ENCODE data around the gene COQ8A. TPM values are rescaled to one million over a fixed set of nuclear protein-coding genes. Genes with fewer than 3 reads are reported as not detected.

COQ8A gene
- total RNA-seq = 10 to 100 TPM; 53.2 to 94.0 (median 80.8) TPM

DNA sequence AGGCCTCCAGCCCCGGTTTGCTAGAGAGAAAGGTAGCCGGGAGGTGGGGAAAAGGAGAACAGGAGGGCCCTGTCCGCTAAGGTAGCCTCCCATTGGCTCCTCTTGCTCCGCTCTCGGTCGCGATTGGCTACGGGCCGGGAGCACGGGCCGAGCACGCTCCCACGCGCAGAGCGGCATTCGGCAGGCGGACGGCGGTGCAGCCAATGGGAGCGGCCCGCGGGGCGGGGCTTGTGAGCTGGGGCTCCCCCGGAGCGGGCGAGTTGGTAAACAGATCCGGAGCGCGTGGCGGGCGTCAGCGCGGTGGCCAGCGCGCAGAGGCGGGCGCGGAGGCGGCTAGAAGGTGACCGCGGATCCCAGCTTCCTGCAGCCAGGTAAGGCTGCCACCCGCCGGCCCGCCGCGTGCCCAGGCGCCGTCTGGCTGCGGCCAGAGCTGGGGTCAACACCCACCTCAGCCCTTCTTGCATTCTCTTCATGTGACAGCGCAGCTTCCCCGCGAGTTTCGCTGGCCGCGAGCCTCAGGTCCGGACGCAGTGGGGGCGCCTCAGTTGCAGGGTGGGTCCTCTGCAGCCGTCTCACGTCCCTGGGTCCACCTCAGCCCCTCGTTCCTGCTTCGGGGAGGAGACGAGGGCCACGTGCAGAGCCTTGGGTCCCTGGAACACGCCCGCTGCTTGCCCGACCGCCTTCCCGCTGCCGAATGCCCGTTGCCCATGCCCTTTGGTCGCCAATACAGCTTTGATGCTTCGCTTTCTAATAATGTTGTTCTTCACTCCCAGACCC, at the start of gene COQ8A:
Gene COQ8A (plus strand): TSS at position 266 of the 777 bp plus-strand sequence. CDS start 21,092 bp downstream, outside the sequence.
- Histone ChIP-seq H3K9me3 (peaks cover 0 to 4% (median 0%) of the 10 kb centered on the region in 3 donors), H3K4me1 (peaks cover 6 to 61% (median 33%) of the 10 kb centered on the region in 3 donors), H3K4me3 (peak within 1 kb of the TSS; percentile 59 to 74), H3K27ac (peak within 1 kb of the TSS; percentile 96 to 99 (median 98)), H3K27me3 (no peaks in the 10 kb centered on the region), H3K36me3 (no peaks in the 10 kb centered on the region)
- peak in 1 of 2 donors; percentile 19 for TF ChIP-seq POLR2A (IDR thresholded peaks at IDR 0.05)
- TF ChIP-seq, protein P1, sequence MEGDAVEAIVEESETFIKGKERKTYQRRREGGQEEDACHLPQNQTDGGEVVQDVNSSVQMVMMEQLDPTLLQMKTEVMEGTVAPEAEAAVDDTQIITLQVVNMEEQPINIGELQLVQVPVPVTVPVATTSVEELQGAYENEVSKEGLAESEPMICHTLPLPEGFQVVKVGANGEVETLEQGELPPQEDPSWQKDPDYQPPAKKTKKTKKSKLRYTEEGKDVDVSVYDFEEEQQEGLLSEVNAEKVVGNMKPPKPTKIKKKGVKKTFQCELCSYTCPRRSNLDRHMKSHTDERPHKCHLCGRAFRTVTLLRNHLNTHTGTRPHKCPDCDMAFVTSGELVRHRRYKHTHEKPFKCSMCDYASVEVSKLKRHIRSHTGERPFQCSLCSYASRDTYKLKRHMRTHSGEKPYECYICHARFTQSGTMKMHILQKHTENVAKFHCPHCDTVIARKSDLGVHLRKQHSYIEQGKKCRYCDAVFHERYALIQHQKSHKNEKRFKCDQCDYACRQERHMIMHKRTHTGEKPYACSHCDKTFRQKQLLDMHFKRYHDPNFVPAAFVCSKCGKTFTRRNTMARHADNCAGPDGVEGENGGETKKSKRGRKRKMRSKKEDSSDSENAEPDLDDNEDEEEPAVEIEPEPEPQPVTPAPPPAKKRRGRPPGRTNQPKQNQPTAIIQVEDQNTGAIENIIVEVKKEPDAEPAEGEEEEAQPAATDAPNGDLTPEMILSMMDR (IDR thresholded peaks at IDR 0.05) = peak in 1 of 4 experiments; percentile 3
- no peak for TF ChIP-seq POLR2AphosphoS5 (IDR thresholded peaks at IDR 0.05)
- WGBS, 2 donors (ENCODE audit: low coverage in 1 of 2) = 2% methylated on average over 12 of the region's 73 CpGs; no CpG with 5 or more reads in 1 of the 2 donors
- peak; percentile 98 for ATAC-seq

DNA sequence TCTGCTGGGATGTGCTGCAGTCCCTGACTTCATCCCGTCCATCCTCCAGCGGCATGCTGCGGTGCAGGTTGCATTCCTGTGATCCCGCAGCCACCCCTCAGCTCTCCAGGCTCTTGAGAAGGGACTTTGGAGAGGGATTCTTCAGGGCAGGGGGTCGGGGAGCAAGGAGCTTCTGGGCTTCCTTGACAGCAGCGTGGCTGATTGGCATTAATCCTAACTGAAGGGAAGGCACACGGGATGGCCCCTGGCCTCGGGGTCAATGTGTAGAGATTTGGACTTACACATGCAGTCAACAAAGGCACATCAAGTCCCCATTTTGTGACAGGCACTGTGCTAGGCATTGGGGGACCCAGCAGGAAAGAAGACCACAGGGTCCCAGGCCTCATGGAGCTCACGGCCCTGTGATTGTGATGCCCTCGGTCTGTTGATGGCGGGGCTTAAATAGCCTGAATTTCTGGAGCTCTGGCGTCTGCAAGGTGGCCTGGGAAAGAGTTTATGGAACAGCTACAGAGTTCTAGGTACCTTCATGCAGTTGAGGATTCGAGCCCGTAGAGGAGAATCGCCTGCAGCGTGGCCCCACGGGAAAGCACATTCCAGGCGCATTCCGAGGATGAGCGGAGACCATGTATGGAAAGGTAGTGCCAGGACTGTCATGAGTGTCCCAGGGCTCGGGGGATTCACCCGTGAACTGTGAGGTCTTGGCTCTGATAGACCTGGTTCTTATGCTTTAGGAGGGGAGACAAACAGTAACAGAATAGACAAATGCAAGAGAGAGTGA, 49.6 kb upstream of the COQ8A start:
- Histone ChIP-seq H3K4me3 (no peak overlapping the region), H3K36me3 (peaks cover 0 to 100% of the 10 kb centered on the region in 2 donors), H3K27ac (no peak overlapping the region), H3K4me1 (peaks cover 0 to under 1% (median 0%) of the 10 kb centered on the region in 3 donors), H3K9me3 (no peaks in the 10 kb centered on the region), H3K27me3 (no peaks in the 10 kb centered on the region)
- TF ChIP-seq EP300 (IDR thresholded peaks at IDR 0.05) (no peak), POLR2AphosphoS5 (IDR thresholded peaks at IDR 0.05) (no peak), POLR2A (IDR thresholded peaks at IDR 0.05) (no peak)
- TF ChIP-seq, protein P1 (IDR thresholded peaks at IDR 0.05) = no peak
- no peak for ATAC-seq
- WGBS, 2 donors (ENCODE audit: low coverage in 1 of 2) = 77 to 83% methylated on average over 4 to 13 of the region's 22 CpGs

DNA sequence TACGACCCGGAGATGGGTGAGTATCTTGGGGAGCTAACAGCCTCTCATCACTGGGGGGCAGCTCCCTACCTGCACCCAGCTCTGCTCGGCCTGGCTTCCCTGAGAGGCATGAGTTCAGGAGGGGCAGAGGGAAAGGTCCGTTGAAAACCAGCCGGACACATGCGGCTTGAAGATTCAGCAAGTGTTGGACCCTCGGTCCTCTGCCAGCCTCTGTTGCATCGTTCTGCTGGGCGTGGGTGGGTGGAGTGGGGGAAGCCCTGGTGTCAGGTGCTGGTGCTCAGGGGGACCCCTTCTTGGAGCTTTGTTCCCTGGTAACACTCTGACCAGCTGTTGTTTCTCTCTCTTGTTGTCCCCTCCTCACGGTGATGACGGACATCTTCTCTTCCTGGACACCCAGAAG, 48.7 kb upstream of the COQ8A start:
- TF ChIP-seq POLR2AphosphoS5 (IDR thresholded peaks at IDR 0.05) (no peak), POLR2A (IDR thresholded peaks at IDR 0.05) (no peak)
- H3K27me3 ChIP-seq = no peaks in the 10 kb centered on the region
- H3K4me1 ChIP-seq = no peaks in the 10 kb centered on the region
- no peaks in the 10 kb centered on the region for H3K9me3 ChIP-seq
- H3K4me3 ChIP-seq = no peak overlapping the region
- WGBS, 2 donors (ENCODE audit: low coverage in 1 of 2) = 80% methylated on average over 1 to 2 of the region's 11 CpGs
- ATAC-seq = no peak
- peaks cover 0 to 100% of the 10 kb centered on the region in 2 donors for H3K36me3 ChIP-seq
- H3K27ac ChIP-seq = no peak overlapping the region

DNA sequence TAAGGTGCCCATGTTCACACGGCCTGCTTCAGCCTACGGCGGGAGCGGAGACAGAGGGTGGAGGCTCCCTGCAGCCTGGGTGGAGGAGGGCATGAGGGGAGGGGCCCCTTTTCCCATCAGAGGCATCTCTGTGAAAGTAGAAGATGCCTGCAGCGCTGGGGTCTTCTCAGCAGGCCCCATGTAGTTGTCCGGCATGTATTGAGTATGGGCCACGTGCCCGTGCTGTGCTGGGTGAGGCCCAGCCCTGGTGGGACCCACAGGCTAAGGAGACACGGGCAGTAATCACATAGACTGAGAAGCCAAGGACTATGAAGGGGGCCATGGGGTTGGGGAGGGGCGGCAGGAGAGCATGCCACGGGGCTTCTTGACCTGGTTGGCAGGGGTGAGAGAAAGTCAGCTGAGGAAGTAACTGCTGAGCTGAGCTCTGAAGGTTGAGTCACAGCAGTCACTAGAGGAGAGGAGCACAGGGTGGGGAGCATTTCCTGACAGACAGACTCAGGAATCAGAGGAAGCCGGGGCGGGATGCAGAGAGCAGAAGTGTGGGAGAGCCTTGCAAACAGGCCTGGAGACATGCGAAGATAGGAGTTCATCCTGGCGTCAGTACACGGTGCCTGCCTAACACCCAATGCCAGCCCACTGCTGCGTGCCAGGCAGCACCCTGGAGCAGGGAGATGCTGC, 48.1 kb upstream of the COQ8A start:
- TF ChIP-seq POLR2A (IDR thresholded peaks at IDR 0.05) = no peak
- no peak for TF ChIP-seq EP300 (IDR thresholded peaks at IDR 0.05)
- TF ChIP-seq, protein P1 (IDR thresholded peaks at IDR 0.05) = no peak
- TF ChIP-seq POLR2AphosphoS5 (IDR thresholded peaks at IDR 0.05) = no peak
- WGBS, 2 donors (ENCODE audit: low coverage in 1 of 2) = 57 to 100% methylated on average over 4 of the region's 17 CpGs
- H3K27ac ChIP-seq = no peak overlapping the region
- H3K9me3 ChIP-seq = no peaks in the 10 kb centered on the region
- H3K4me3 ChIP-seq = no peak overlapping the region
- peaks cover 0 to 100% of the 10 kb centered on the region in 2 donors for H3K36me3 ChIP-seq
- no peaks in the 10 kb centered on the region for H3K4me1 ChIP-seq
- ATAC-seq = no peak
- no peaks in the 10 kb centered on the region for H3K27me3 ChIP-seq

DNA sequence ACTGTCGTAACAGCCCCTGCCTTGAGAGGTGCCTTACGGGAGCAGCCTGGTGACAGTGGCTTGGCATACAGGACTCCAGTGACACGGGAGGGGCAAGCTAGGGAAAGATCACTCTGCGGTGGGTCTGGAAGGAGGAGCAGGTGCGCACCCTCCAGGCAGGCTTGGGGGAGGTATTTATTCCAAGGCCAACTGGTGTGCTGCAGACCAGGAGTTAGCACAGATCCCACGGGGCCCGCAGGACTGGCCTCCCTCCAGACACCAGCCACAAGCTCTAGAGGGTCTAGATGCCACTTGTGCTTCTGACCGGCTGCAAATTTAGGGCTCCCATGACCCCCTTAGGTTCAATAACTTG, 47.6 kb upstream of the COQ8A start:
- Histone ChIP-seq H3K27ac (no peak overlapping the region), H3K9me3 (no peaks in the 10 kb centered on the region), H3K4me3 (no peak overlapping the region), H3K4me1 (no peaks in the 10 kb centered on the region), H3K36me3 (peaks cover 0 to 100% of the 10 kb centered on the region in 2 donors), H3K27me3 (no peaks in the 10 kb centered on the region)
- WGBS, 2 donors (ENCODE audit: low coverage in 1 of 2) = 39 to 83% methylated on average over 1 to 4 of the region's 8 CpGs
- no peak for ATAC-seq
- TF ChIP-seq POLR2AphosphoS5 (IDR thresholded peaks at IDR 0.05) (no peak), EP300 (IDR thresholded peaks at IDR 0.05) (no peak), POLR2A (IDR thresholded peaks at IDR 0.05) (no peak)
- TF ChIP-seq, protein P1 (IDR thresholded peaks at IDR 0.05) = no peak

All from gastroesophageal sphincter (tissue), 4 donors.